ENCODE measurements around the gene MNX1.

MNX1 gene

DNA sequence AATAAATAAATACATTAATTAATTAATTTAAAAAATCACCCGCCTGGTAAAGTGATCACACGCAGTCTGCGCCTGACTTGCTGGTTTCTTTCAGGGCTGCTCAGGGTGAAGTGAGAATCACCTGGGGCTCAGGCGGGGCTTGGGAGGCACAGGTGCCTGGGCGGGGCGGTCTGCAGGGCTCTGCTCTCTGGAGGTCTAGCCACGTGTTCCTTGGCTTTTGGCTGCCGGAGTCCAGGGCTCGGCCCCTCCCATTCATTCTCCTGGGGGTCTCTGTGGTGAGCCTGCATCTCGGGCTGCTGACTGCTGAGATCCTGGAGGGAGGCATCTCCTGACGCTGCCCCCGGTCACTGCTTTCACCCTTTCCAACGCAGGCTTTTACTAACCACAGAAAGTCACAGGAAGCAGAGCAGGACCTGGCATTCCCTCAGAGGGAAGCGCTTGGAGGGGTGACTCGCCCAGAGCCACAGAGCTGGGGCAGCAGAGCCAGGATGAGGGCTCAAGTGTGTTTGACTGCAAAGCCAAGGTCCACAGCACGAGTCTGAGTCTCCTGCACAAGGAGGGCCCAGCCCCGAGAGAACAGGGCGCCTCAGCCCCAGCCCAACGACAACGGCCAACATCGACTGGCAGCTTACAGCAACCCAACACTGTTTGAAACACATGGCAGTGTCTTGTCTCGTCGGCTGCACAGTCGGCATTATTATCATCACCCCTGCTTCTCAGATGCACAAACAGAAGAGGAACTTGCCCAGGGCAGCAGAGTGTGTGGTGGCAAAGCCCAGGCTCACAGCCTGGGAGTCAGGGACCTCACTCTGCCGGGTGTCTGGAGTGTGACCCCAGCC is 22.4 kb upstream of the MNX1 start:
- no peak for DNase-seq

DNA sequence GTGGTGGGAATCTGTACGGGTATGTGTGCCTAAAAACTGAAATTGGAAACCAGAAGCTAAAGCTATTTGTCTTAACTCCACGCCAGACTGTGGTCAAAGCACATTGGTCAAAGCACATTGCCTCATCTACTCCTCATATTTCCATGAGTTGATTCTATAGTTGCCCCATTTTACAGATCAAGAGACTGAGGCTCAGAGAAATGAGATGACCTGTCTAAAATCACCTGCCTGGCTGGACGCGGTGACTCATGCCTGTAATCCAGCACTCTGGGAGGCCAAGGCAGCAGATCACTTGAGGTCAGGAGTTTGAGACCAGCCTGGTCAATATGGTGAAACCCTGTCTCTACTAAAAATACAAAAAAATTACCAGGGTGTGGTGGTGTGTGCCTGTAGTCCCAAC is 21.7 kb upstream of the MNX1 start:
- DNase-seq: no peak

DNA sequence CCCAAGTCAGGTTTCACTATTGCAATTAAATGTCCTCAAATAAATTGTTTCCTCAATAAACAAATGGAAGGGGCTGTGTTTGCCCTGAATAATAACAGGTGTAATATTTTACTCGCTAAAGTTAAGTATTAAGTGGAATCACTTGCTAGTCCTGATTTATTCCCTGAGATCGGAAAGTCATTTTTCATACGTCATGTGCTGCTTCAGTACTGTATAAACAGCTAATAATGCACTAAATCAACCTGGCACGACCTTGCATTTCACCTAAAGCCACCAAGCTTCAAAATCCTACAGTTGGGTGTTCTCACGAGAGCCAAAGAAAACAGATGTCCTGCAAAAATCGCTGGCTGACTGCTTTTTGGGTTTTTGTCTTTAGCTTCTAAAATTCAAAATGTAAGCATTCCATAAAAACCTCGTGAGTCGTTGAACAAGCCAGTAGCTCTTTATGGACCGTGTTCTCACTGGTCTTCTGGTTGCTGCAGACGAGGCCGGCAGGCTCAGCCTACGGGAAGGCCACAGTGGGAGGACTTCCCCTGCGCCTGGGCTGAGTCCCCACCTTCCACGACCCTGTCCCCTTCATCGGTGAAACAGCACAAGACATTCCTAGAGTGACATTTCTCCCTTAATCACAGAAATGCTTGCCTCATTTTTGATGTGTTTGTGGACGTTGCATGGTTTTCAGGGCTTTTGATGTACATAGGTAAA is 17.9 kb upstream of the MNX1 start:
- DNase-seq: no peak

DNA sequence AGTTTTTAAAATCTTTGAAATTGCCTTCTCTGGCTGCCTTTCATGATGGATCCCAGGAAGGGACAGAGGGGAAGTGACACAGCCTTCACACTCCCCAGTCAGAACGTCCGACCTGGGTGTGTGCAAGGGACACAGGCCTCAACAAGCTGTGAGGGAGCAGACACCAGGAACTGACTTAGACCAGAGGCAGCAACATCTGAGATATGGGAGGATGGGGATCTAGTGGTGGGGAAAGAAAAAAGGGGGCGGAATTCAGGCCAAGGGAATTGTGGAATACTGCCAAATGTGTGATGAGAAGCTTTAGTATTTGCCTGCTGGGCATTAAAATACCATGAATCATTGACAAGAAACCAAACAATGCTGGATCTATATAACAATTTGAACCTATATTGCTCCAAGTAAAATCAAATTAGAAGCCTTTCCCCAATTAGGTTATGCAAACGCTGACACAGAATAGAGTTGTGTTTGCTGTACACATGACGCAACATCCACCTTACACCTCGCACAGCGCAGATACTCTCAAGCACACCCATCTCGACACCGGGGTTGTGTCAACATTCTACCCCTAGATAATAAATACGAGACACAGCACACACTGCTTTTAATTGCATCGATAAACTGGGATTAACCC is 17.2 kb upstream of the MNX1 start:
- no peak for DNase-seq

DNA sequence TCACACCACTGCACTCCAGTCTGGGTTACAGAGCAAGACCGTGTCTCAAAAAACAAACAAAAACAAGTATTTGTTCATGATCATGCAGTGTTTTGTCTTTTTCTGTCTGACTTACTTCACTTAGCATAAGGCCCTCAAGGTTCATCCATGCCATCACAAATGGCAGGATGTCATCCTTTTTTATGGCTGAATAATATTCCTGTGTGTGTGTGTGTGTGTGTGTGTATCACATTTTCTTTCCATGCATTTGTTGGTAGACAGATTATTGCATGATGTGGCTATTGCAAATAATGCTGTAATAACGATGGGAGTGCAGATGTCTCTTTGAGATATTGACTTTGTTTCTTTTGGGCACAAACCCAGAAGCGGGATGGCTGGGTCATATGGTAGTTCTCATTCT is 14.3 kb upstream of the MNX1 start:
- no peak for DNase-seq

DNA sequence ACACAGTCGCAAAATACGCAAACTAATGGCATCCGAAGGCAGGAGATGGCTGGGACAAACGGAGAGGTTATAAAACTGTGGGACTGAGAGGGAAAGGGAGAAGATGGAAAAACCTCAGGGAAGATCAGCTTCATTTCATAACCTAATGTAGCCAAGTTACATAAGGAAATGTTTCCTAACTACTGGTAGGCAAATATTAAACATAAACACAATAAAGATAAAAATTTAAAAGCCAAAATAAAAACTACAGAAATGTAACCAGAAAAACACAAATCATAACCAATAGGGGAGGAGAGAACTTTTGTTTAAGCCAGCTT is 13.1 kb upstream of the MNX1 start:
- no peak for DNase-seq

DNA sequence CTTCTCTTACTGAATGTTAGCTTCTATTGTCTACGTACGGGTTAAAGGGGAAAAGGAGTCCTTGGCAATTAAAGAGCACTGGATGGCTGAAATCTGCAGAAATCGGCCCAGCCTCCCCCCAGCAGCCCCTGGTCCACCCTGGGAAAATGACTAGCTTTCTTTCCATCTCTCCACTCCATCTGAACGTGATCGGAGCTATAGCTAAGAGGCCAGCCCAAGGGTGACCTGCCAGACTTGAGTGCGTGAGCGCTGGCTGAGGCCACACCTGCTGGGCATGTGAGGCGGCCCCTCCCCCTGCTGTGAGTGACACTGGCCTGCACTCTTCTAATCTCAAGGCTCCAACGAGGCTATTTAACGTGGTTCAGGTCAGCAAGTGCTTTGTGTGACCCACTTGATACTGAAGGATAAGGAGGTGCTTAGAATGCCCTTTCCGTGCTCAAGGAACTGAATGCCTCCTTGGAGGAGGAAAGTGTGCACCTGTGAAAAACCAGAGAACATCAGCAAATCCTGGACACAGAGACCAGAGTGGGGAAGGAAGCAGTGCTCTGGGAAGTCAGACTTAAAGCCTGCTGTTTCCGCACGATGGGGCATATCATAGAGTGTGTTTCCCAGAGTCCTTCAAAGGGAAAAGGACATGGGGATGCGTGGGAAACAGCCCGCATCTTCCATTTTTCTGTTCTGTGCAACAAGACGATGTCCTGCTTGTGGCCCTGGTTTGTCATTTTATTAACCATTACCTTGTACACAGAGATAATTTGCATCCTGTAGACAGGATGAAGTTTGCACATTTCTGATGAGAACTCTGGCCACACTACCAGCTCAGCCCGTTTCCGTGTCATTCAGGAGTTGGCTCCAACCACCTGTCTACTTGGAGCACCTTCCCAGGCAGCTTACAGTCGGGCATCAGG is 12.5 kb upstream of the MNX1 start:
- no peak for DNase-seq

DNA sequence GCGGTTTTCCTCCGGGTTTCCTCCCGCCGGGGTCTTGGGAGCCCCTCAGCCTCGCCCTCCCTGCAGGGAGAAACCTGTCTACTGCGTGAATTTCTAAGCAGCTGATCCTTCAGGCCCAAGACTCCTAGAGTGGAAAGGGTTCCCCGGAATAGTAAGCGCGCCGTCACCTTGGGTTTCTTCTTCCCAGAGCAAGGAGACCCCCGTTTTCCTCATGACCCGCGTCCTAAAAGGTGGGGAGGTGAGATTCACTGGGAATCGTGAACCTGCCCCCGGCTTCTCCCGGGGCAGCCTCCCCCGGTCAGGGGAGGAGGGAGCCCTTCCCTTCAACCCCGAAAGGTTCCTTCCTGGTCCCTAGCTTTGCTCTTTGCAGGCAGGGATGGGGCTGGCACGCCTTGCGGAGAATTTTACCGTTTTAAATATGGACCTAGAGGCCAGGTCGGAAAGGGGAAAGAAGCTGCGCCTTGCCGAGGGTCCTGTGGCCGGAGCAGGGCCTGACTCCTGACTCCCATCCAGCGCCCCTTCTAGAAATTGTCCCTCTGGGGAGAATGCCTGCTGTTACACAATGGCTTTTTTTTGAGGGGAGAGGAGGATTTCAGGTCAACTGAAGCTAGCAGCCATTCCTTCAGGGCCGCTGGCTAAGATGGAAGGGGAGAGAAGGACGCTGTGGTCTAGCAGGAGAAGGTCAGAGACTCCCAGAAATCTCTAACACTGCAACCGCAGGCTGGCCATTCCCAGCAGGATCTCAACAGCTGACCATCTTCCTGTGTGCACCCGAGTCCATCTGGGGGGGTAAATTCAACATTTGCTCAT is 11.6 kb upstream of the MNX1 start:
- DNase-seq: no peak

DNA sequence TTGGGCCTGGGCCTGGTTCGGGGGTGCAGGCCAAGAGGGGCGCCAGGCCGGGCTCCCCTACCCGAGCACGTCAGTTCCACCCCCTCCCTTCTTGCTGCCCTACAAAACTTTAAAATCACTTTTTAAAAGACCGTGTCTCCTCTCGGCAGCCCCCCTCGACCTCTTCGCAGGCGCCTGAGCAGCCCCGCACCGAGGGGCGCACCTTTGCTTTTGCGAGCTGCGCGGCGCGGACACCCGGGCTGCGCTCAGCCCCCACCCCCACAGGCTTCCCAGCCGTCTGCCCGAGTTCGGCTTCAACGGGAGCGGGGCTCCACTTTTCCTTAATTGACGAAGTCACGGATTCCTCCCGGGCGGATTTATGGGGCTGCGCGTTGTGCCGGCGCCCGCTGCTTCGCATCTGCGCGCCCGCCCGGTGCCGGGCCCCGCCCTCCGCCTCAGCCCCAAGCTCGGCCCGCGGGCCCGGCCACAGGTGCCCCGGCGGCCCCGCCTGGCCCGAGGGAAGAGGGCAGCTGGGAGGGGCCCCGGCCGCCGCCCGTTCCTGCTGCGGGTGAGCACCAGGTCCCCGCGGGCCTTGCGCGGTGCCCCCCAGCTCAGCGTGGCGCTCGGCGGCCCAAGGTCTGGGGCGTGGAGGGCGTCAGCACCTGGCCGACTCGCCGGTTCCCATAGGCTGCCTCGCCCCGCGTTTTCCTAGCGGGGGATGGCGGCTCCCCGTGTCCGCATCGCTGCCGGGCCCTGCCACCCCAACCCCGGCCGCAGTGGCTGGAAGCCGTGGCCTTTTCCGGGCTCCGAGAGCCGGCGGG is 10.8 kb upstream of the MNX1 start:
- DNase-seq: no peak

DNA sequence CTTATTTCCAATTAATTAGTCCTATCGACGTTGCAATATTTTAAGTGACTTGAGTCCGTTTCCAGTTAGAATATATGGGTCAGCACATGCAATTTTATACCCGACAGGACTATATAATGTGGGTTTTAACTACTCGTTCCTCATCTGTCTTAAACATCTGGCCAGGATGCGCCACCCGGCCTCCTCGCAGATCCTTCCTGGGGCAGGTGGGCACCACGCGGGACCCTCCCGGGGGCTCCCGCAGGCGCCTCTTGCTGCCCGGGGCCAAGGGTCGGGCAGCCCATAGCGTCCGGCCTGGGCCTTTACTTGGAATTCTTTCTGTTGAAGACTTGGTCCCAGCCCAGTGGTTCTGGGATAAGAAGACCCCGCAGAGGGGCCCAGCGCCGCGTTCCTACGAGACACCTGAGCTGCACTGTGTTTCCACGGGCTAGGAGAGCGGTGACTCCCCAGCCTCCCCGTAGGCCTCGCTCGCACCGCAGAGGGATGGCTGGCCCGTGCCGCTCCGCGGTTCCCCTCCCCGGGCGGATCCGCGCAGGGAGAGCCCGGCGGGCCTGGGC is 10.1 kb upstream of the MNX1 start:
- no peak for DNase-seq

DNA sequence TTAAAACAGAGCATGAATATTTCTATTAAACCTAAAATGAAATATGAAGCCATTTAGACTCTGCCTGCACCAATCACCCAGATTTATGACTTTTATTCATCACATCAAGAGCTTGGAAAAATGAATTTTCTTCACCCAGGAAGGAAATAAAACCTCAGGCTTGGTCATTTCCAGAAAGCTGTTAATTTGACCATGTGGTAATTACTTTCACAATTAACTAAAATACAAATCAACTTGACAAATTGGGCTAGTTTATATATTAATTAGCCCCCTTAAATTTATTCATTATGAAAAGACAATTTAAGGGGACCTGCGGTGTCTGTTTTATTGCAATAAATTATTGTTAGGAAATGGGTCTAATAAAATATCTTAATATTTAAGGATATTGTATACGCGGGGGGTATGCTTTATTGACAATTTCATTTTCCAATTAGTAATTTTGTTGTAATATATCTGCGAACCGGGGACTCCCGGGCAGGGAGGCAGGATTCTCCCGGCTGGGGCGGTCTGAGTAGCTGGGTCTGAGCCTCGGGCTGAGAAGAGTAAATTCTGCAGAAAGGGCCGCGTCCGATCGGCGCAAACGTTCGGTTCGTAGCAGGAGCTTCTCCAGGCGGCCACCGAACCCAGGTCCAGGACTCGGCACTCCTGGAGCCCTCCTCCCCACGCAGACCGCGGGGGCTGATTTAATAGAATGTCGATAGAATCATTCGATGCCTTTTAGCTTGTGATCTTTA is 9.4 kb upstream of the MNX1 start:
- DNase-seq: no peak

DNA sequence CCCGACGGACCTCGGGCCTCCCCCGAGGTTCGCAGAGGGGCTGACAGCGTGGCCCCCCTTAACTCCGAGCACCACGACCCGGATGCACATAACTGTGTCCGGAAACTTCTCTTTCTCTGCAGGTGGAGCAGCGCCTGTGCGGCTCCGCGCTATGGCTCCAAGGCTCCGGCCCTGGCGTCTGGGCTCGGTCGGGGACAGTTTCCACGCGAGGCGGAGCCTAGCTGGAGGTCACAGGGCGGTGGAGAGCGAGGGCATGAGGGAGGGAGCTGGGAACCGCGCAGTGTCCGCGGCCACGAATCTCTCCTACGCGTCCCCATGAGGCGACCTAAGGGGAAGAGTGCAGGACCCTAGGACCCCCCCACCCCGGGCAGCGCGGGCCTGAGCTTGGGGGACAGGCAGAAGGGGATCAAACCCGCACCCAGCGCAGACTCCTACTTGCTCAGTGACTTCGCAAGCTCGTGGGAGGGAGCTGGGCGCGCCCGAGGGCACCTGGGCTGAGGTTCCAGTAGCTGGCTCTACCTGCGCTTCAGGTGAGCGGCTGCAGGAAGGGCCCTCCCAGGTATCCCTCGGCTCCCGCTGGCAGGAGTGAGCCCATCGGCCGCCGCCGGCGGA is 8.6 kb upstream of the MNX1 start:
- DNase-seq: no peak

DNA sequence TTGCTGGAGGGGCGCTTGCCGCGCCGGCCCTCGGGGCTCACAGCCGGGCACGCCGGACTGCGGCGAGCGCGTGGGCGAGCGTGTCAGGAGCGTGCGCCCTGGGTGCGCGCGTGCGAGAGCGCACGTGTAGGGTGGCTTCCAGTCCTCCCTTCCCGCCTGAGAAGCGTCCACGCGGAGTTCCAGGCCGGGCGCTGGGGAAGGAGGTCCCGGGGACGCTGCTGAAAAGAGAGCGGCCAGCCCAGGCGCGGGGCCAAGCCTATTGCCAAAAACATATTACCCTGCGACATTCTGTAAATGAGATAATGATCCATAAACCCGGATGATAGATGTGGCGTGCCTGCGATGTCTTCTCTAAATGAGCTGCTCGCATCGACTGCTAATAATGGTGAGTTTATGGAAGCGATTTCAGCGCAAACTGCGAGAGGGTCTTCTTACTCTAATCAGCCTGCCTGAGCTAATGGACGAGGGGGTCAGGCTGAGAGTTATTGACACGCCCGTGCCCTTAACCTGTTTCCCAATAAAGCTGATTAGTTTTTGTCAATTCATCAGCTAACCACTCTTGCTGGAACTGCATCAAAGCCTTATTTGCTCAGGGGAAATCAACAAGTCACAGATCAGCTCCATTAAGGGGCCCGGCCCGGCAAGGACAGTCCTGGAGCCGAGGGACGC is 8.0 kb upstream of the MNX1 start:
- no peak for DNase-seq

DNA sequence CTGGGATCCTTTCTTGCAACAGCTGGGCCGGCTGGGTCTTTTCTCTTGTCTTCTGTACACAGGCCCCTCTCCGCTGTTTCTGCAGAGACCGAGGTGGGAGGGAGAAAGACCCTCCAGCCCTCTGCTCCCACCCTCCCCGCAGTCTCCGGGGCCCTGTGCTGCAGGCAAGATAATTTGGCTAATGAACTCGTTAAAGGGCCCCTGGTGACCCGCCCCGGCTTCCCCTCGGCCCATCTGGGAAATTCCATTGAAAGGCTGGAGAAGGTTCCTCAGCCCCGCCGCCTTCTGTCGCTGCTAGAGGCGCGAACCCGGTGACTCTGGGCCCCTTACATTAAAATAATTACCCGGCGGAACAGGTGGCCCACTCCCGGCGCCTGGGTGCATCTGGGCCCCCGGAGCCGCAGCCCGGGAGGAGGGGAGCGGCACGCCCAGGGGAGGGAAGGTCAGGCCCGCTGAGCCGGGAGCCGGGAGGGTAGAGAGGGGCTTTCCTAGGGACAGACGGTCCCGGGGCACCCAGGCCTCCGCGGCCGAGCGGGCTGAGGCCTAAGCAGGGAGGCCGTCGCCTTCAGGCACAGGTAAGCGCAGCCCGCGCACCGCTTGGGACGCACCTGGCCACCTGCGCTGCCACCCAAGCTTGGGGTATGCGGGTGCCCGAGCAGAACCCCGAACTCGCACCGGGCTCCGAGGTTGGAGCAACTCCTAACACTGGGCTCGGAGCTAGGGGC is 7.3 kb upstream of the MNX1 start:
- no peak for DNase-seq

DNA sequence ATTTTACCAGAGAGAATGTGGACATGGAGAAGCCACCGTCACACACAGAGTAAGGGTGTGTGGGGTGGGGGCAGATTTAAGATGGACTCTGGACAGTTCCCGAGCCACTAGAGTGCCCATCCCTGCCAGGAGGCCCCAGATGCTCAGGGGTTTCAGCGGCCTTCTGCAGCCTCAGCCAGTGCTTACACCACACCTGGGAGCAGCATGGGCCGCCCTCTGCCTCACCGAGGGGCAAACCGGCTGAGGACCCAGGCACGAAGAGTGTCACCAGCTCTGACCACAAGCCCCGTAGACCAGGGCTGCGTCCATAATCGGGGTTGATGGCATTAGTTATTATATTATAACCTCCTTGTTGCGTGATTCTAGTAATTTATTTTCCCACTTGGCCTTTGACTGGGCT is 6.7 kb upstream of the MNX1 start:
- no peak for DNase-seq

DNA sequence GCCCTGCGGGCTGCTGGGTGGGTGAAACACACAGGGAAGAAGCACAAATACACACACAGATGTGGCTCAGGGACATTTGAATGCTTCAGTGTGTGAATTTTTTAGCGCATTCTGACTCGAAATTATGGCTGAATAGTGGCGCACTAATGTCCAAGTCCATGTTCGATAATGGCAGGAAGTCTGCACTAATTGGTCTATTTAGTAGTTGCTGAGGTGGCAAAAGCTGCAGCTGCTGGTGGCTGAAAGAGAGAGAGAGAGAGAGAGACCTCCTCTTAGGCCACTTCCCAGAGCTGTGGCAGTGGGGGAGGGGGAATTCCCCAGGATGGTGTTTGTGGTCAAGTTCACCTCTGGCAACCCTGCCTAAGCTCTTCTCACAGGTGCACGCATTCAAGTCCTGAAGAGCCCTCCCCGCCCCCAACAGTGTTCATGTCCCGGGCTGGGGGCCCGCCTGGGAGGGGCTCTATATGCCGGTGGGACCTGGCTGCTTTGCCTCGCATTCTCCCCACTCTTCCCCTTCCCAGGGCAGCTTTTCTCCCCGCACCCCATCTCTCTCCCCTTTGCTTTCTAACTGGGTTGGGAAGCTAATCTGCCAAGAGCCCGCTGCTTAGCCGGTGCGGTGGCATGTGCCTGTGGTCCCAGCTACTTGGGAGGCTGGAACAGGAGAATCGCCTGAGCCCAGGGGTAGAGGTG is 6.0 kb upstream of the MNX1 start:
- no peak for DNase-seq

DNA sequence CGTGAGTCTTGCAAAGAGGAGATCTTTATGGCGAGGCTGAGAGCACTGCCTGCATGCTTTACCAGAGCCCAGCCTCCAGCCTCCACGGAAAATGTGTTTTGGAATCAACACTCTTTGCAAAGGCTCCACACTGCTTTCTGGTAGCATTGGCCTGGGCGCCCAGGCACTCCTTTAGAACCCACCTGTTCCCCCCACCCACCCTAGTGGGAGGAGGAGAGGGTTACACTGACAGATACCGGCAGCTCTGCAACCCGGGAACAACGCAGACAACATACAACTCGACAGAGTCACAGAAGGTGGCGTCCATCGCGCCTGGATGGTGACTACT is 5.5 kb upstream of the MNX1 start:
- no peak for DNase-seq
